HG02798 (cell line): ENCODE measurements around the gene PDE4D.
"Not testable (repeated sequence)": the region's sequence is repeated elsewhere in the genome, so short reads cannot be mapped to it uniquely, and the experiment has no call there.

Source experiments
- ATAC-seq: cut with Tn5 transposase; IDR thresholded peaks from one replicate; pipeline ENCODE4 v1.9.1; 2021; ENCODE audit warnings: mild to moderate bottlenecking; ENCODE audit not compliant: unreplicated experiment, poor library complexity

PDE4D gene

GRCh38 chr5:59749782-59750520 lies 143.6 kb downstream of the PDE4D start:
- ATAC-seq: no peak

GRCh38 chr5:59748036-59748663 lies 145.4 kb downstream of the PDE4D start:
- not testable (repeated sequence) for ATAC-seq

- no peak for ATAC-seq
These were observed 147.2 kb downstream of the PDE4D start for GRCh38 chr5:59746241-59746765.

GRCh38 chr5:59745415-59745863 lies 148.1 kb downstream of the PDE4D start:
- no peak for ATAC-seq

GRCh38 chr5:59744531-59744992 lies 149.0 kb downstream of the PDE4D start:
- ATAC-seq: no peak

GRCh38 chr5:59741599-59741998 lies 151.9 kb downstream of the PDE4D start:
- ATAC-seq: no peak

- ATAC-seq: no peak
These were observed 155.5 kb downstream of the PDE4D start for GRCh38 chr5:59738024-59738423.

GRCh38 chr5:59732806-59733205 lies 160.7 kb downstream of the PDE4D start:
- no peak for ATAC-seq

- ATAC-seq: no peak
These were observed 161.2 kb downstream of the PDE4D start for GRCh38 chr5:59732301-59732700.

GRCh38 chr5:59731809-59732208 lies 161.7 kb downstream of the PDE4D start:
- ATAC-seq: no peak

- ATAC-seq: no peak
These were observed 163.7 kb downstream of the PDE4D start for GRCh38 chr5:59729820-59730219.

GRCh38 chr5:59729357-59729756 lies 164.2 kb downstream of the PDE4D start:
- no peak for ATAC-seq

GRCh38 chr5:59728356-59728755 lies 165.2 kb downstream of the PDE4D start:
- ATAC-seq: no peak

GRCh38 chr5:59727186-59727585 lies 166.3 kb downstream of the PDE4D start:
- ATAC-seq: no peak

GRCh38 chr5:59725392-59725767 lies 168.1 kb downstream of the PDE4D start:
- ATAC-seq: no peak

- ATAC-seq: no peak
These were observed 168.8 kb downstream of the PDE4D start for GRCh38 chr5:59724482-59725391.

- no peak for ATAC-seq
These were observed 170.7 kb downstream of the PDE4D start for GRCh38 chr5:59722874-59723273.

GRCh38 chr5:59721741-59722140 lies 171.8 kb downstream of the PDE4D start:
- no peak for ATAC-seq

- ATAC-seq: no peak
These were observed 173.5 kb downstream of the PDE4D start for GRCh38 chr5:59720063-59720462.

- no peak for ATAC-seq
These were observed 176.5 kb downstream of the PDE4D start for GRCh38 chr5:59716966-59717500.
